PC-9 (cell line): ENCODE measurements around the gene CEP78.

Source experiments
- CTCF ChIP-seq: fragments of 200-600 bp; sonication (generic); conservative IDR thresholded peaks from 2 replicates; pipeline ENCODE4 v1.6.1; 2017; ENCODE audit warnings: mixed run types, antibody characterized with exemption, mild to moderate bottlenecking, moderate library complexity
- EZH2 ChIP-seq: fragments of 200-600 bp; sonication (generic); IDR thresholded peaks from 2 replicates; pipeline ENCODE4 v1.8.0; 2017; ENCODE audit warnings: antibody characterized with exemption, low read depth

GRCh38 chr9:78189461-78189860 lies 46.4 kb upstream of the CEP78 start:
- TF ChIP-seq CTCF: no peak
- no peak for TF ChIP-seq EZH2
